Loucy (cell line): Measurements from ENCODE around the gene PXT1.

Source experiments
- CTCF ChIP-seq: fragments of 200-600 bp; sonication (generic); conservative IDR thresholded peaks from 2 replicates; pipeline ENCODE4 v1.5.1; 2014; ENCODE audit warnings: mild to moderate bottlenecking, antibody characterized with exemption, low read length
- EZH2phosphoT487 ChIP-seq: fragments of 200-600 bp; IDR thresholded peaks from 2 replicates; pipeline ENCODE4 v1.6.1; 2018; ENCODE audit warnings: antibody characterized with exemption, mild to moderate bottlenecking, moderate library complexity, borderline replicate concordance

DNA sequence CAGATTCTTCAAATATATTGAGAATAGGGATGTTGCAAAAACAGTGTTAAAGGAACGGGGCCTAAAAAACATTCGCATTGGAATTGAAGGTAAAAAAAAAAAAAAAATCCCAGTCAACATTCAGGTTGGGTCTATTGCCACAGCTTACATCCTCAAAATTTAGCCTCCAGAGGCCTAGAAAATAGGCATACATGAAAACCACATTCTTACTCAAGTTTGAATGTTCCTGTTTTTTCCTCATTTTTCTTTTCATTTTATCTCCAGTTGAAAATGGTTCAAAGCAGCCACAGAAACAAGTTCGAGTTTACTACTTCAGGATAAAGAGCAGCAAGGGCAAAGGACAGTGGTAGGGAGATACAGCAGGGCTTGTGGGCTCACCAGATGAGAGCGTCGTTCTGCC, 42.1 kb upstream of the PXT1 start:
- no peak for TF ChIP-seq CTCF
- TF ChIP-seq EZH2phosphoT487 = no peak
